GM23338 (cell line): ENCODE measurements around the gene FAM110A. TPM values are rescaled to one million over a fixed set of nuclear protein-coding genes. Genes with fewer than 3 reads are reported as not detected.

Experiments
- ATAC-seq: fragments of 200-7000 bp; cut with Tn5 transposase; 3 replicates; pipeline ENCODE4 v1.9.1; 2020
- DNase-seq: peaks from one replicate; pipeline ENCODE4 v3.0.0-alpha.2; 2015; ENCODE audit warnings: low spot score
- H2AFZ ChIP-seq: fragments of 200-600 bp; sonication (generic); 2 replicates; pipeline ENCODE4 v1.8.0; 2016; ENCODE audit warnings: antibody characterized with exemption, mild to moderate bottlenecking, moderate library complexity
- H3F3A ChIP-seq: fragments of 200-600 bp; sonication (generic); replicated peaks from 2 replicates; pipeline ENCODE4 v1.8.0; 2017; ENCODE audit warnings: antibody characterized with exemption, mixed run types, low read depth
- H3K27ac ChIP-seq: fragments of 200-600 bp; sonication (generic); 2 replicates; pipeline ENCODE4 v1.6.1; 2016; ENCODE audit warnings: low read depth
- H3K27me3 ChIP-seq: fragments of 200-600 bp; sonication (generic); 2 replicates; pipeline ENCODE4 v1.8.0; 2016; ENCODE audit warnings: mild to moderate bottlenecking, mixed run types, moderate library complexity; ENCODE audit not compliant: insufficient read depth
- H3K36me3 ChIP-seq: fragments of 200-600 bp; sonication (generic); 2 replicates; pipeline ENCODE4 v1.8.0; 2016; ENCODE audit warnings: mild to moderate bottlenecking; ENCODE audit not compliant: insufficient read depth
- H3K4me1 ChIP-seq: fragments of 200-600 bp; sonication (generic); 2 replicates; pipeline ENCODE4 v1.8.0; 2016; ENCODE audit warnings: mild to moderate bottlenecking, moderate library complexity; ENCODE audit not compliant: insufficient read depth
- H3K4me2 ChIP-seq: fragments of 200-600 bp; sonication (generic); 2 replicates; pipeline ENCODE4 v1.7.1; 2017; ENCODE audit warnings: mixed run types
- H3K4me3 ChIP-seq: fragments of 200-600 bp; sonication (generic); 2 replicates; pipeline ENCODE4 v1.6.1; 2016; ENCODE audit warnings: mixed run types
- H3K79me2 ChIP-seq: fragments of 200-600 bp; sonication (generic); replicated peaks from 2 replicates; pipeline ENCODE4 v1.8.0; 2017; ENCODE audit warnings: mild to moderate bottlenecking; ENCODE audit not compliant: insufficient read depth
- H3K9me2 ChIP-seq: fragments of 200-600 bp; sonication (generic); 2 replicates; pipeline ENCODE4 v1.8.0; 2017; ENCODE audit not compliant: insufficient read depth
- H4K20me1 ChIP-seq: fragments of 200-600 bp; sonication (generic); replicated peaks from 2 replicates; pipeline ENCODE4 v1.8.0; 2017; ENCODE audit warnings: mild to moderate bottlenecking; ENCODE audit not compliant: insufficient read depth
- H3K27ac Mint-ChIP-seq: 2 replicates; pipeline ENCODE4 v1.8.0; 2020; ENCODE audit warnings: inconsistent platforms, mild to moderate bottlenecking, moderate library complexity, mixed read lengths
- H3K27me3 Mint-ChIP-seq: 3 replicates; pipeline ENCODE4 v1.8.0; 2022; ENCODE audit warnings: low read depth, mild to moderate bottlenecking, moderate library complexity, mixed read lengths, inconsistent platforms; ENCODE audit not compliant: insufficient read depth, poor library complexity
- H3K36me3 Mint-ChIP-seq: 3 replicates; pipeline ENCODE4 v1.8.0; 2021; ENCODE audit warnings: low read depth, mild to moderate bottlenecking, inconsistent platforms, moderate library complexity, mixed read lengths
- H3K4me1 Mint-ChIP-seq: 3 replicates; pipeline ENCODE4 v1.8.0; 2020; ENCODE audit warnings: mild to moderate bottlenecking, inconsistent platforms, mixed read lengths
- H3K4me3 Mint-ChIP-seq: 3 replicates; pipeline ENCODE4 v1.8.0; 2021; ENCODE audit warnings: moderate library complexity, mild to moderate bottlenecking, inconsistent platforms, mixed read lengths
- H3K9me3 Mint-ChIP-seq: 3 replicates; pipeline ENCODE4 v1.8.0; 2020; ENCODE audit warnings: moderate library complexity, mild to moderate bottlenecking, inconsistent platforms, mixed read lengths
- CREB1 ChIP-seq: fragments of 250-450 bp; sonication (Bioruptor Pico); IDR thresholded peaks from 2 replicates; pipeline ENCODE4 v1.5.0; 2020; ENCODE audit warnings: low read depth, mild to moderate bottlenecking, moderate library complexity
- EZH2 ChIP-seq: fragments of 200-600 bp; sonication (generic); IDR thresholded peaks from one replicate; pipeline ENCODE4 v1.8.0; 2017; ENCODE audit warnings: antibody characterized with exemption, mild to moderate bottlenecking, low read depth; ENCODE audit not compliant: unreplicated experiment
- EZH2phosphoT487 ChIP-seq: fragments of 200-600 bp; sonication (generic); IDR thresholded peaks from one replicate; pipeline ENCODE4 v1.8.1; 2018; ENCODE audit warnings: antibody characterized with exemption; ENCODE audit not compliant: unreplicated experiment
- ZNF114 ChIP-seq: fragments of 250-450 bp; sonication (Bioruptor Pico); IDR thresholded peaks from 2 replicates; pipeline ENCODE4 v1.5.0; 2020; ENCODE audit warnings: mild to moderate bottlenecking, moderate library complexity
- ZNF331 ChIP-seq: fragments of 250-450 bp; sonication (Bioruptor Pico); IDR thresholded peaks from 2 replicates; pipeline ENCODE4 v1.5.0; 2020; ENCODE audit warnings: low read depth, mild to moderate bottlenecking, moderate library complexity
- polyA plus RNA-seq: library from polyadenylated mRNA; unstranded; fragments of >200 nt; fragmentation: Nextera tagmentation; extraction: Ambion mirVana; gene quantifications from 2 replicates; pipeline ENCODE4 v1.2.1, GENCODE V29; 2016
- total RNA-seq: library from RNA; depleted of rRNA; stranded (reverse); fragments of >200 nt; shearing (Covaris generic); gene quantifications from 2 replicates; pipeline ENCODE4 v1.2.3, GENCODE V29; 2014
- TF ChIP-seq, protein P1 (sequence below): IDR thresholded peaks from 2 replicates; pipeline ENCODE4 v1.6.1; 2016; ENCODE audit warnings: antibody characterized with exemption
- TF ChIP-seq, protein P2 (sequence below): IDR thresholded peaks from one replicate; pipeline ENCODE4 v1.6.1; 2018; ENCODE audit warnings: antibody characterized with exemption; ENCODE audit not compliant: unreplicated experiment
- TF ChIP-seq, protein P3 (sequence below), 2 experiments: fragments of 200-600 bp in 1 of 2; sonication (generic) in 1 of 2; conservative IDR thresholded peaks; 2 replicates each; pipeline versions ENCODE4 v1.5.1 to v1.6.1; 2016 to 2017; ENCODE audit warnings: antibody characterized with exemption in 2 of 2, low read depth in 2 of 2, mild to moderate bottlenecking in 2 of 2, moderate library complexity in 1 of 2
- TF ChIP-seq, protein P4 (sequence below): fragments of 250-450 bp; sonication (Bioruptor Pico); IDR thresholded peaks from 2 replicates; pipeline ENCODE4 v1.5.0; 2020; ENCODE audit warnings: mild to moderate bottlenecking, moderate library complexity

The FAM110A gene
- total and polyA plus RNA-seq, 2 experiments from 2014 or later: 10.7 to 13.7 TPM

DNA sequence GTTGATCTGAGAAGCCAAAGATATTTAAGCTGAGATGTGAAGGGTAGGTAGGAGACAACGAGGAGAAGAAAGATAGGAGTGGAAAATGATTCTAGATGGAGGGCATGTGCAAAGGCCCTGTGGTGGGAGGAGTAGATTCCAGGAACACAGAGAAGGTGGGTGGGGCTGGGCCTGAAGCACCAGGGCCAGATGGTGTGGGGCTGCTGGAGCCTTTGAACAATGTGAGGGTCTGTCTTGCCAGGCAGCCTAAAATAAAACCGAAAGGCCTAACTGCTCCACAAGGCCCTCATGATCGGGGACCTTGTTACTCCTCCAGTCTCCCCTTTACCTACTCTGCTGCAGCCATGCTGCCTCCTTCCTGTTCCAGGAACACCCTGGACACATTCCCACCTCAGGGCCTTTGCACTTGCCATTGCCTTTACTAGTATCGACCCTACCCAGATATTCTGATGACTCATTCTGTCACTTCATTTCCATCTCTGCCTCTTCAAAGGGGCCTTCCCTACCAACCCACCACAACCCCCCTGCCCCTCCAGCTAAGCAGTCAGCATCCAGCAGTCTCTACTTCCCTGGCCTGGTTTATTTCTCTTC lies 20.0 kb downstream of the FAM110A start (continued):
- TF ChIP-seq ZNF331 (CRISPR knock-in tag) (no peak), CREB1 (CRISPR knock-in tag) (no peak), ZNF114 (no peak), EZH2 (no peak)

DNA sequence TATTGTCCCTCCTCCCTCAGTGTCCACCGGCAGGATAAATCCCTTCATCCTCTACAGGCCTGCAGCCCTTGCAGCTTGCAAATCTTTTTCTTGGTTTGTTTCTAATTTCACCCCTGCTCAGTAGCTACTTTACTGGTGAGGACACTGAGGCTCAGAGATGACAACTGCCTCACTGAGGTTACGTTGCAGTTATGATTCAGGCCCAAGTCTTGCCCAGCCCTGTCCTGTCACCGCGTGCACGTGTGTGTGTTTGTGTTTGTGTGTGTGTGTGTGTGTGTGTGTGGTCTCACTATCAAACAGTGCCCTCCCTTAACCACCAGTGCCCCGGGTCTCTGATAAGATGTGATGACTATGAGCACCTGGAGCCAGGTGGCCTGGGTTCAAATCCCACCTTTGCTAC lies 21.1 kb downstream of the FAM110A start:
- no peaks in the 10 kb centered on the region for H3K36me3 Mint-ChIP-seq

More for the DNA sequence above, 21.1 kb downstream of the FAM110A start:
- TF ChIP-seq, protein P1, sequence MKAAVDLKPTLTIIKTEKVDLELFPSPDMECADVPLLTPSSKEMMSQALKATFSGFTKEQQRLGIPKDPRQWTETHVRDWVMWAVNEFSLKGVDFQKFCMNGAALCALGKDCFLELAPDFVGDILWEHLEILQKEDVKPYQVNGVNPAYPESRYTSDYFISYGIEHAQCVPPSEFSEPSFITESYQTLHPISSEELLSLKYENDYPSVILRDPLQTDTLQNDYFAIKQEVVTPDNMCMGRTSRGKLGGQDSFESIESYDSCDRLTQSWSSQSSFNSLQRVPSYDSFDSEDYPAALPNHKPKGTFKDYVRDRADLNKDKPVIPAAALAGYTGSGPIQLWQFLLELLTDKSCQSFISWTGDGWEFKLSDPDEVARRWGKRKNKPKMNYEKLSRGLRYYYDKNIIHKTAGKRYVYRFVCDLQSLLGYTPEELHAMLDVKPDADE: no peak
- TF ChIP-seq, protein P2, sequence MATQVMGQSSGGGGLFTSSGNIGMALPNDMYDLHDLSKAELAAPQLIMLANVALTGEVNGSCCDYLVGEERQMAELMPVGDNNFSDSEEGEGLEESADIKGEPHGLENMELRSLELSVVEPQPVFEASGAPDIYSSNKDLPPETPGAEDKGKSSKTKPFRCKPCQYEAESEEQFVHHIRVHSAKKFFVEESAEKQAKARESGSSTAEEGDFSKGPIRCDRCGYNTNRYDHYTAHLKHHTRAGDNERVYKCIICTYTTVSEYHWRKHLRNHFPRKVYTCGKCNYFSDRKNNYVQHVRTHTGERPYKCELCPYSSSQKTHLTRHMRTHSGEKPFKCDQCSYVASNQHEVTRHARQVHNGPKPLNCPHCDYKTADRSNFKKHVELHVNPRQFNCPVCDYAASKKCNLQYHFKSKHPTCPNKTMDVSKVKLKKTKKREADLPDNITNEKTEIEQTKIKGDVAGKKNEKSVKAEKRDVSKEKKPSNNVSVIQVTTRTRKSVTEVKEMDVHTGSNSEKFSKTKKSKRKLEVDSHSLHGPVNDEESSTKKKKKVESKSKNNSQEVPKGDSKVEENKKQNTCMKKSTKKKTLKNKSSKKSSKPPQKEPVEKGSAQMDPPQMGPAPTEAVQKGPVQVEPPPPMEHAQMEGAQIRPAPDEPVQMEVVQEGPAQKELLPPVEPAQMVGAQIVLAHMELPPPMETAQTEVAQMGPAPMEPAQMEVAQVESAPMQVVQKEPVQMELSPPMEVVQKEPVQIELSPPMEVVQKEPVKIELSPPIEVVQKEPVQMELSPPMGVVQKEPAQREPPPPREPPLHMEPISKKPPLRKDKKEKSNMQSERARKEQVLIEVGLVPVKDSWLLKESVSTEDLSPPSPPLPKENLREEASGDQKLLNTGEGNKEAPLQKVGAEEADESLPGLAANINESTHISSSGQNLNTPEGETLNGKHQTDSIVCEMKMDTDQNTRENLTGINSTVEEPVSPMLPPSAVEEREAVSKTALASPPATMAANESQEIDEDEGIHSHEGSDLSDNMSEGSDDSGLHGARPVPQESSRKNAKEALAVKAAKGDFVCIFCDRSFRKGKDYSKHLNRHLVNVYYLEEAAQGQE: no peak
- TF ChIP-seq CREB1 (CRISPR knock-in tag): no peak
- TF ChIP-seq, protein P3, sequence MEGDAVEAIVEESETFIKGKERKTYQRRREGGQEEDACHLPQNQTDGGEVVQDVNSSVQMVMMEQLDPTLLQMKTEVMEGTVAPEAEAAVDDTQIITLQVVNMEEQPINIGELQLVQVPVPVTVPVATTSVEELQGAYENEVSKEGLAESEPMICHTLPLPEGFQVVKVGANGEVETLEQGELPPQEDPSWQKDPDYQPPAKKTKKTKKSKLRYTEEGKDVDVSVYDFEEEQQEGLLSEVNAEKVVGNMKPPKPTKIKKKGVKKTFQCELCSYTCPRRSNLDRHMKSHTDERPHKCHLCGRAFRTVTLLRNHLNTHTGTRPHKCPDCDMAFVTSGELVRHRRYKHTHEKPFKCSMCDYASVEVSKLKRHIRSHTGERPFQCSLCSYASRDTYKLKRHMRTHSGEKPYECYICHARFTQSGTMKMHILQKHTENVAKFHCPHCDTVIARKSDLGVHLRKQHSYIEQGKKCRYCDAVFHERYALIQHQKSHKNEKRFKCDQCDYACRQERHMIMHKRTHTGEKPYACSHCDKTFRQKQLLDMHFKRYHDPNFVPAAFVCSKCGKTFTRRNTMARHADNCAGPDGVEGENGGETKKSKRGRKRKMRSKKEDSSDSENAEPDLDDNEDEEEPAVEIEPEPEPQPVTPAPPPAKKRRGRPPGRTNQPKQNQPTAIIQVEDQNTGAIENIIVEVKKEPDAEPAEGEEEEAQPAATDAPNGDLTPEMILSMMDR (conservative IDR thresholded peaks at IDR 0.05; ENCODE audit: low read depth in 2 of 2): no peak
- no peak for TF ChIP-seq EZH2phosphoT487
- no peak for TF ChIP-seq EZH2
- TF ChIP-seq, protein P4, sequence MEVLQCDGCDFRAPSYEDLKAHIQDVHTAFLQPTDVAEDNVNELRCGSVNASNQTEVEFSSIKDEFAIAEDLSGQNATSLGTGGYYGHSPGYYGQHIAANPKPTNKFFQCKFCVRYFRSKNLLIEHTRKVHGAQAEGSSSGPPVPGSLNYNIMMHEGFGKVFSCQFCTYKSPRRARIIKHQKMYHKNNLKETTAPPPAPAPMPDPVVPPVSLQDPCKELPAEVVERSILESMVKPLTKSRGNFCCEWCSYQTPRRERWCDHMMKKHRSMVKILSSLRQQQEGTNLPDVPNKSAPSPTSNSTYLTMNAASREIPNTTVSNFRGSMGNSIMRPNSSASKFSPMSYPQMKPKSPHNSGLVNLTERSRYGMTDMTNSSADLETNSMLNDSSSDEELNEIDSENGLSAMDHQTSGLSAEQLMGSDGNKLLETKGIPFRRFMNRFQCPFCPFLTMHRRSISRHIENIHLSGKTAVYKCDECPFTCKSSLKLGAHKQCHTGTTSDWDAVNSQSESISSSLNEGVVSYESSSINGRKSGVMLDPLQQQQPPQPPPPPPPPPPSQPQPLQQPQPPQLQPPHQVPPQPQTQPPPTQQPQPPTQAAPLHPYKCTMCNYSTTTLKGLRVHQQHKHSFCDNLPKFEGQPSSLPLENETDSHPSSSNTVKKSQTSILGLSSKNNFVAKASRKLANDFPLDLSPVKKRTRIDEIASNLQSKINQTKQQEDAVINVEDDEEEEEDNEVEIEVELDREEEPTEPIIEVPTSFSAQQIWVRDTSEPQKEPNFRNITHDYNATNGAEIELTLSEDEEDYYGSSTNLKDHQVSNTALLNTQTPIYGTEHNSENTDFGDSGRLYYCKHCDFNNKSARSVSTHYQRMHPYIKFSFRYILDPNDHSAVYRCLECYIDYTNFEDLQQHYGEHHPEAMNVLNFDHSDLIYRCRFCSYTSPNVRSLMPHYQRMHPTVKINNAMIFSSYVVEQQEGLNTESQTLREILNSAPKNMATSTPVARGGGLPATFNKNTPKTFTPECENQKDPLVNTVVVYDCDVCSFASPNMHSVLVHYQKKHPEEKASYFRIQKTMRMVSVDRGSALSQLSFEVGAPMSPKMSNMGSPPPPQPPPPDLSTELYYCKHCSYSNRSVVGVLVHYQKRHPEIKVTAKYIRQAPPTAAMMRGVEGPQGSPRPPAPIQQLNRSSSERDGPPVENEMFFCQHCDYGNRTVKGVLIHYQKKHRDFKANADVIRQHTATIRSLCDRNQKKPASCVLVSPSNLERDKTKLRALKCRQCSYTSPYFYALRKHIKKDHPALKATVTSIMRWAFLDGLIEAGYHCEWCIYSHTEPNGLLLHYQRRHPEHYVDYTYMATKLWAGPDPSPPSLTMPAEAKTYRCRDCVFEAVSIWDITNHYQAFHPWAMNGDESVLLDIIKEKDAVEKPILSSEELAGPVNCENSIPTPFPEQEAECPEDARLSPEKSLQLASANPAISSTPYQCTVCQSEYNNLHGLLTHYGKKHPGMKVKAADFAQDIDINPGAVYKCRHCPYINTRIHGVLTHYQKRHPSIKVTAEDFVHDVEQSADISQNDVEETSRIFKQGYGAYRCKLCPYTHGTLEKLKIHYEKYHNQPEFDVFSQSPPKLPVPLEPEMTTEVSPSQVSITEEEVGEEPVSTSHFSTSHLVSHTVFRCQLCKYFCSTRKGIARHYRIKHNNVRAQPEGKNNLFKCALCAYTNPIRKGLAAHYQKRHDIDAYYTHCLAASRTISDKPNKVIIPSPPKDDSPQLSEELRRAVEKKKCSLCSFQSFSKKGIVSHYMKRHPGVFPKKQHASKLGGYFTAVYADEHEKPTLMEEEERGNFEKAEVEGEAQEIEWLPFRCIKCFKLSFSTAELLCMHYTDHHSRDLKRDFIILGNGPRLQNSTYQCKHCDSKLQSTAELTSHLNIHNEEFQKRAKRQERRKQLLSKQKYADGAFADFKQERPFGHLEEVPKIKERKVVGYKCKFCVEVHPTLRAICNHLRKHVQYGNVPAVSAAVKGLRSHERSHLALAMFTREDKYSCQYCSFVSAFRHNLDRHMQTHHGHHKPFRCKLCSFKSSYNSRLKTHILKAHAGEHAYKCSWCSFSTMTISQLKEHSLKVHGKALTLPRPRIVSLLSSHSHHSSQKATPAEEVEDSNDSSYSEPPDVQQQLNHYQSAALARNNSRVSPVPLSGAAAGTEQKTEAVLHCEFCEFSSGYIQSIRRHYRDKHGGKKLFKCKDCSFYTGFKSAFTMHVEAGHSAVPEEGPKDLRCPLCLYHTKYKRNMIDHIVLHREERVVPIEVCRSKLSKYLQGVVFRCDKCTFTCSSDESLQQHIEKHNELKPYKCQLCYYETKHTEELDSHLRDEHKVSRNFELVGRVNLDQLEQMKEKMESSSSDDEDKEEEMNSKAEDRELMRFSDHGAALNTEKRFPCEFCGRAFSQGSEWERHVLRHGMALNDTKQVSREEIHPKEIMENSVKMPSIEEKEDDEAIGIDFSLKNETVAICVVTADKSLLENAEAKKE (CRISPR knock-in tag): no peak
- no peaks in the 10 kb centered on the region for H3K27me3 ChIP-seq
- ATAC-seq: no peak
- Mint-ChIP-seq H3K4me1 (no peaks in the 10 kb centered on the region), H3K27me3 (peaks cover 11% of the 10 kb centered on the region), H3K9me3 (no peaks in the 10 kb centered on the region; the same call in 2 of the 3 replicates), H3K4me3 (no peak overlapping the region), H3K27ac (no peak overlapping the region)
- no peak overlapping the region for H3K27ac ChIP-seq
- H3K4me3 ChIP-seq: no peak overlapping the region
- no peaks in the 10 kb centered on the region for H3F3A ChIP-seq
- H3K36me3 ChIP-seq: no peaks in the 10 kb centered on the region
- H4K20me1 ChIP-seq: no peaks in the 10 kb centered on the region
- H3K79me2 ChIP-seq: no peaks in the 10 kb centered on the region
- DNase-seq: no peak
- H3K4me1 ChIP-seq: no peaks in the 10 kb centered on the region
- H2AFZ ChIP-seq: no peak overlapping the region
- no peak overlapping the region for H3K4me2 ChIP-seq
- H3K9me2 ChIP-seq: no peaks in the 10 kb centered on the region
